OCI-LY1 (cell line): ENCODE data around the gene DDC.
"Not testable (repeated sequence)": the region's sequence is repeated elsewhere in the genome, so short reads cannot be mapped to it uniquely, and the experiment has no call there.

Experiments
- H2AFZ ChIP-seq: fragments of 200-600 bp; sonication (generic), shearing (Covaris generic); 2 replicates; pipeline ENCODE4 v1.6.0; 2014; ENCODE audit warnings: antibody characterized with exemption, mild to moderate bottlenecking, low read length
- H3F3A ChIP-seq: fragments of 200-600 bp; sonication (generic), shearing (Covaris generic); 2 replicates; pipeline ENCODE4 v1.6.0; 2014; ENCODE audit warnings: mild to moderate bottlenecking, antibody characterized with exemption, low read length, moderate library complexity; ENCODE audit not compliant: insufficient read depth
- H3K27ac ChIP-seq: fragments of 200-600 bp; sonication (generic); 2 replicates; pipeline ENCODE4 v1.5.1; 2014; ENCODE audit warnings: low read length, mixed run types, mild to moderate bottlenecking, low read depth; ENCODE audit not compliant: poor library complexity, severe bottlenecking
- H3K27me3 ChIP-seq: fragments of 200-600 bp; sonication (generic); 2 replicates; pipeline ENCODE4 v1.6.0; 2014; ENCODE audit warnings: antibody characterized with exemption, mild to moderate bottlenecking, low read length, moderate library complexity; ENCODE audit not compliant: insufficient read depth
- H3K36me3 ChIP-seq: fragments of 200-600 bp; sonication (generic); 2 replicates; pipeline ENCODE4 v1.6.1; 2014; ENCODE audit warnings: mild to moderate bottlenecking, antibody characterized with exemption, low read length, moderate library complexity, mixed read lengths; ENCODE audit not compliant: insufficient read depth
- H3K4me1 ChIP-seq: fragments of 200-600 bp; sonication (generic); 2 replicates; pipeline ENCODE4 v1.5.1; 2014; ENCODE audit warnings: mild to moderate bottlenecking, low read length, moderate library complexity; ENCODE audit not compliant: insufficient read depth, severe bottlenecking
- H3K4me2 ChIP-seq: fragments of 200-600 bp; sonication (generic), shearing (Covaris generic); 2 replicates; pipeline ENCODE4 v1.6.1; 2014; ENCODE audit warnings: low read length
- H3K4me3 ChIP-seq: fragments of 200-600 bp; sonication (generic); 2 replicates; pipeline ENCODE4 v1.5.1; 2014; ENCODE audit warnings: low read length, low read depth, mild to moderate bottlenecking, mixed read lengths; ENCODE audit not compliant: poor library complexity, severe bottlenecking
- H3K79me2 ChIP-seq: fragments of 200-600 bp; shearing (Covaris generic); 2 replicates; pipeline ENCODE4 v1.6.1; 2016; ENCODE audit warnings: mixed run types, low read length, mixed read lengths; ENCODE audit not compliant: insufficient read depth
- H3K9ac ChIP-seq: fragments of 200-600 bp; sonication (generic), shearing (Covaris generic); 2 replicates; pipeline ENCODE4 v1.6.1; 2014; ENCODE audit warnings: mild to moderate bottlenecking, low read length, mixed read lengths
- H3K9me2 ChIP-seq: fragments of 200-600 bp; sonication (generic), shearing (Covaris generic); 2 replicates; pipeline ENCODE4 v1.6.1; 2014; ENCODE audit warnings: low read depth, mild to moderate bottlenecking, low read length, mixed read lengths
- H3K9me3 ChIP-seq: fragments of 200-600 bp; shearing (Covaris generic); 2 replicates; pipeline ENCODE4 v1.6.1; 2014; ENCODE audit warnings: low read length, mixed read lengths
- H4K20me1 ChIP-seq: fragments of 200-600 bp; sonication (generic), shearing (Covaris generic); 2 replicates; pipeline ENCODE4 v1.6.0; 2016; ENCODE audit warnings: mild to moderate bottlenecking, low read length; ENCODE audit not compliant: insufficient read depth
- CTCF ChIP-seq: fragments of 200-600 bp; sonication (generic), shearing (Covaris generic); IDR thresholded peaks from 2 replicates; pipeline ENCODE4 v1.5.1; 2017; ENCODE audit warnings: mild to moderate bottlenecking, antibody characterized with exemption, low read length, moderate library complexity, mixed read lengths
- EZH2 ChIP-seq: fragments of 200-600 bp; sonication (generic), shearing (Covaris generic); IDR thresholded peaks from 2 replicates; pipeline ENCODE4 v1.8.0; 2017; ENCODE audit warnings: borderline replicate concordance, mixed run types, mild to moderate bottlenecking, antibody characterized with exemption, low read length, moderate library complexity, mixed read lengths

DDC gene

GRCh38 chr7:50553973-50554372 lies 11.2 kb downstream of the DDC start:
- Histone ChIP-seq H3K4me1 (no peaks in the 10 kb centered on the region), H3F3A (no peaks in the 10 kb centered on the region), H3K4me2 (no peak overlapping the region), H4K20me1 (no peaks in the 10 kb centered on the region), H3K9ac (no peak overlapping the region), H3K36me3 (no peaks in the 10 kb centered on the region), H3K4me3 (no peak overlapping the region), H3K27me3 (no peaks in the 10 kb centered on the region), H3K27ac (no peak overlapping the region), H3K79me2 (no peaks in the 10 kb centered on the region), H3K9me2 (no peaks in the 10 kb centered on the region), H2AFZ (no peak overlapping the region), H3K9me3 (no peaks in the 10 kb centered on the region)
- TF ChIP-seq EZH2 (no peak), CTCF (no peak)

DNA sequence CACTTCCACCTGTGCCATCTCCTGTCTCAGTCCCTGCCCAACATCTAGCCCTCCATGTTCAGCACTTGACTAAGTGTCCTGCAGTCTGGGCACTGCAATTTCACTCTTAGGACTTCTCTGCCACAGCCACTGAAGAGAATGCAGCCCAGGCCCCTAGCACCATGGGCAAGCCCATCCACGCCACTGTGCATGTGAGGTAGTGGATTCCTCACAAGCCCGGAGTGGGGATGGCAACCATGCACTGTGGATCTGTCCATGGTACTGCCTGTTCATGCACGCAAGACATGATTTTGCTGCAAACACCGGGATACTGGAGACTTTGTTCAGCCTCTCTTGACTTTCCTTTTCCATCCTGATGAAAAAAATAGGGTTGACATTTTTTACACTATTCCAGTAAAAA lies 12.3 kb downstream of the DDC start:
- H3K4me1 ChIP-seq: no peaks in the 10 kb centered on the region
- no peaks in the 10 kb centered on the region for H3F3A ChIP-seq
- TF ChIP-seq EZH2 (no peak), CTCF (no peak)
- no peaks in the 10 kb centered on the region for H4K20me1 ChIP-seq
- H3K9ac ChIP-seq: no peak overlapping the region
- no peaks in the 10 kb centered on the region for H3K36me3 ChIP-seq
- H3K4me2 ChIP-seq: no peak overlapping the region
- no peak overlapping the region for H2AFZ ChIP-seq
- no peaks in the 10 kb centered on the region for H3K9me3 ChIP-seq
- H3K79me2 ChIP-seq: no peaks in the 10 kb centered on the region
- no peak overlapping the region for H3K27ac ChIP-seq
- no peaks in the 10 kb centered on the region for H3K9me2 ChIP-seq
- H3K4me3 ChIP-seq: no peak overlapping the region
- no peaks in the 10 kb centered on the region for H3K27me3 ChIP-seq

- H3K27me3 ChIP-seq: no peaks in the 10 kb centered on the region
- no peaks in the 10 kb centered on the region for H3K79me2 ChIP-seq
- no peak overlapping the region for H2AFZ ChIP-seq
- H3K36me3 ChIP-seq: no peaks in the 10 kb centered on the region
- no peak overlapping the region for H3K27ac ChIP-seq
- H3K9ac ChIP-seq: no peak overlapping the region
- H3K9me2 ChIP-seq: no peaks in the 10 kb centered on the region
- H4K20me1 ChIP-seq: no peaks in the 10 kb centered on the region
- H3K4me3 ChIP-seq: no peak overlapping the region
- TF ChIP-seq EZH2 (no peak), CTCF (no peak)
- H3K9me3 ChIP-seq: no peaks in the 10 kb centered on the region
- H3K4me2 ChIP-seq: no peak overlapping the region
- no peaks in the 10 kb centered on the region for H3K4me1 ChIP-seq
- no peaks in the 10 kb centered on the region for H3F3A ChIP-seq
These were observed 13.1 kb downstream of the DDC start for GRCh38 chr7:50552139-50552538.

GRCh38 chr7:50545613-50546012 lies 19.6 kb downstream of the DDC start:
- not testable (repeated sequence) for H3K36me3 ChIP-seq, H3K9me2 ChIP-seq, H2AFZ ChIP-seq, H3K27ac ChIP-seq, H3K9me3 ChIP-seq, H3K4me3 ChIP-seq, H4K20me1 ChIP-seq, H3K4me1 ChIP-seq, H3K79me2 ChIP-seq, H3K27me3 ChIP-seq, H3K4me2 ChIP-seq, H3K9ac ChIP-seq, H3F3A ChIP-seq
